OCI-LY1 (cell line): ENCODE data around the gene ATP7B.

Experiments used
- H2AFZ ChIP-seq: fragments of 200-600 bp; sonication (generic), shearing (Covaris generic); 2 replicates; pipeline ENCODE4 v1.6.0; 2014; ENCODE audit warnings: antibody characterized with exemption, mild to moderate bottlenecking, low read length
- H3F3A ChIP-seq: fragments of 200-600 bp; sonication (generic), shearing (Covaris generic); 2 replicates; pipeline ENCODE4 v1.6.0; 2014; ENCODE audit warnings: mild to moderate bottlenecking, antibody characterized with exemption, low read length, moderate library complexity; ENCODE audit not compliant: insufficient read depth
- H3K27ac ChIP-seq: fragments of 200-600 bp; sonication (generic); 2 replicates; pipeline ENCODE4 v1.5.1; 2014; ENCODE audit warnings: low read length, mixed run types, mild to moderate bottlenecking, low read depth; ENCODE audit not compliant: poor library complexity, severe bottlenecking
- H3K27me3 ChIP-seq: fragments of 200-600 bp; sonication (generic); 2 replicates; pipeline ENCODE4 v1.6.0; 2014; ENCODE audit warnings: antibody characterized with exemption, mild to moderate bottlenecking, low read length, moderate library complexity; ENCODE audit not compliant: insufficient read depth
- H3K36me3 ChIP-seq: fragments of 200-600 bp; sonication (generic); 2 replicates; pipeline ENCODE4 v1.6.1; 2014; ENCODE audit warnings: mild to moderate bottlenecking, antibody characterized with exemption, low read length, moderate library complexity, mixed read lengths; ENCODE audit not compliant: insufficient read depth
- H3K4me1 ChIP-seq: fragments of 200-600 bp; sonication (generic); 2 replicates; pipeline ENCODE4 v1.5.1; 2014; ENCODE audit warnings: mild to moderate bottlenecking, low read length, moderate library complexity; ENCODE audit not compliant: insufficient read depth, severe bottlenecking
- H3K4me2 ChIP-seq: fragments of 200-600 bp; sonication (generic), shearing (Covaris generic); 2 replicates; pipeline ENCODE4 v1.6.1; 2014; ENCODE audit warnings: low read length
- H3K4me3 ChIP-seq: fragments of 200-600 bp; sonication (generic); 2 replicates; pipeline ENCODE4 v1.5.1; 2014; ENCODE audit warnings: low read length, low read depth, mild to moderate bottlenecking, mixed read lengths; ENCODE audit not compliant: poor library complexity, severe bottlenecking
- H3K79me2 ChIP-seq: fragments of 200-600 bp; shearing (Covaris generic); 2 replicates; pipeline ENCODE4 v1.6.1; 2016; ENCODE audit warnings: mixed run types, low read length, mixed read lengths; ENCODE audit not compliant: insufficient read depth
- H3K9ac ChIP-seq: fragments of 200-600 bp; sonication (generic), shearing (Covaris generic); 2 replicates; pipeline ENCODE4 v1.6.1; 2014; ENCODE audit warnings: mild to moderate bottlenecking, low read length, mixed read lengths
- H3K9me2 ChIP-seq: fragments of 200-600 bp; sonication (generic), shearing (Covaris generic); 2 replicates; pipeline ENCODE4 v1.6.1; 2014; ENCODE audit warnings: low read depth, mild to moderate bottlenecking, low read length, mixed read lengths
- H3K9me3 ChIP-seq: fragments of 200-600 bp; shearing (Covaris generic); 2 replicates; pipeline ENCODE4 v1.6.1; 2014; ENCODE audit warnings: low read length, mixed read lengths
- H4K20me1 ChIP-seq: fragments of 200-600 bp; sonication (generic), shearing (Covaris generic); 2 replicates; pipeline ENCODE4 v1.6.0; 2016; ENCODE audit warnings: mild to moderate bottlenecking, low read length; ENCODE audit not compliant: insufficient read depth
- EZH2 ChIP-seq: fragments of 200-600 bp; sonication (generic), shearing (Covaris generic); IDR thresholded peaks from 2 replicates; pipeline ENCODE4 v1.8.0; 2017; ENCODE audit warnings: borderline replicate concordance, mixed run types, mild to moderate bottlenecking, antibody characterized with exemption, low read length, moderate library complexity, mixed read lengths
- TF ChIP-seq, protein P1 (sequence below): fragments of 200-600 bp; sonication (generic), shearing (Covaris generic); IDR thresholded peaks from 2 replicates; pipeline ENCODE4 v1.5.1; 2017; ENCODE audit warnings: mild to moderate bottlenecking, antibody characterized with exemption, low read length, moderate library complexity, mixed read lengths

ATP7B gene

DNA sequence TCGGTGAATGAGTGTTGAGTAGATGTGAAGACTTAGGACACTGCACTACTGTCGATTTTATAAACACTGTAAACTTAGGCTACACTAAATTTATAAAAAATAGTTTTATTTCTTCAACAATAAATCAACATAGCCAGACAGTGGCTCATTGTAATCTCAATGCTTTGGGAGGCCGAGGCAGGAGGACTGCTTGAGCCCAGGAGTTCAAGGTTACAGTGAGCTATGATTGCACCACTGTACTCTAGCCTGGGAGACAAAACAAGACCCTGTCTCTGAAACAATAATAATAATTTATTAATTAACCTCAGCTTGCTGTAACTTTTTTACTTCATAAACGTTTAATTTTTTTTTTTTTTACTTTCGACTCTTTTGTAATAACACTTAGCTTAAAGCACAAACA lies 34.4 kb downstream of the ATP7B start:
- Histone ChIP-seq H3K4me3 (no peak overlapping the region), H3K36me3 (no peaks in the 10 kb centered on the region), H2AFZ (no peak overlapping the region), H3F3A (no peaks in the 10 kb centered on the region), H3K4me1 (no peaks in the 10 kb centered on the region), H3K27ac (no peak overlapping the region), H3K27me3 (no peaks in the 10 kb centered on the region; the same call in 1 of the 2 replicates), H3K79me2 (no peaks in the 10 kb centered on the region), H3K4me2 (no peak overlapping the region), H3K9ac (no peak overlapping the region), H3K9me3 (no peaks in the 10 kb centered on the region), H3K9me2 (no peaks in the 10 kb centered on the region), H4K20me1 (no peaks in the 10 kb centered on the region)
- TF ChIP-seq EZH2: no peak
- TF ChIP-seq, protein P1, sequence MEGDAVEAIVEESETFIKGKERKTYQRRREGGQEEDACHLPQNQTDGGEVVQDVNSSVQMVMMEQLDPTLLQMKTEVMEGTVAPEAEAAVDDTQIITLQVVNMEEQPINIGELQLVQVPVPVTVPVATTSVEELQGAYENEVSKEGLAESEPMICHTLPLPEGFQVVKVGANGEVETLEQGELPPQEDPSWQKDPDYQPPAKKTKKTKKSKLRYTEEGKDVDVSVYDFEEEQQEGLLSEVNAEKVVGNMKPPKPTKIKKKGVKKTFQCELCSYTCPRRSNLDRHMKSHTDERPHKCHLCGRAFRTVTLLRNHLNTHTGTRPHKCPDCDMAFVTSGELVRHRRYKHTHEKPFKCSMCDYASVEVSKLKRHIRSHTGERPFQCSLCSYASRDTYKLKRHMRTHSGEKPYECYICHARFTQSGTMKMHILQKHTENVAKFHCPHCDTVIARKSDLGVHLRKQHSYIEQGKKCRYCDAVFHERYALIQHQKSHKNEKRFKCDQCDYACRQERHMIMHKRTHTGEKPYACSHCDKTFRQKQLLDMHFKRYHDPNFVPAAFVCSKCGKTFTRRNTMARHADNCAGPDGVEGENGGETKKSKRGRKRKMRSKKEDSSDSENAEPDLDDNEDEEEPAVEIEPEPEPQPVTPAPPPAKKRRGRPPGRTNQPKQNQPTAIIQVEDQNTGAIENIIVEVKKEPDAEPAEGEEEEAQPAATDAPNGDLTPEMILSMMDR: no peak

DNA sequence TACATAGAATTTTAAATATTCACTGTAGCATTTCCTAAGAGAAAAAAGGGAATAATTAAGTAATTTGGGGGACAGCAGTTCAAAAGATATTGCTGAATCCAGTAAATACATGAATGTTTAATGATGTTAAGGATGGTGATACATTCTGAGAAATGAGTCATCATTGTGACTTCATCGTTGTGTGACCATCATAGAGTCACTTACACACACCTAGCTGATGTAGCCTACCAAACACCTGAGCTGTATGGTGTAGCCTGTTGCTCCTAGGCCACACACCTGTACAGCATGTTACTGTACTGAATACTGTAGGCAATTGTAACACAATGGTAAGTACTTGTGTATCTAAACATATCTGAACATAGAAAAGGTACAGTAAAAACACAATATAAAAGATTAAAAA lies 34.8 kb downstream of the ATP7B start:
- Histone ChIP-seq H3K27ac (no peak overlapping the region), H3K27me3 (no peaks in the 10 kb centered on the region; the same call in 1 of the 2 replicates), H3K4me1 (no peaks in the 10 kb centered on the region), H3F3A (no peaks in the 10 kb centered on the region), H2AFZ (no peak overlapping the region), H3K9me3 (no peaks in the 10 kb centered on the region), H3K79me2 (no peaks in the 10 kb centered on the region), H3K4me3 (no peak overlapping the region), H3K9ac (no peak overlapping the region), H3K9me2 (no peaks in the 10 kb centered on the region), H3K36me3 (no peaks in the 10 kb centered on the region), H4K20me1 (no peaks in the 10 kb centered on the region), H3K4me2 (no peak overlapping the region)
- no peak for TF ChIP-seq EZH2
- TF ChIP-seq, protein P1: no peak

DNA sequence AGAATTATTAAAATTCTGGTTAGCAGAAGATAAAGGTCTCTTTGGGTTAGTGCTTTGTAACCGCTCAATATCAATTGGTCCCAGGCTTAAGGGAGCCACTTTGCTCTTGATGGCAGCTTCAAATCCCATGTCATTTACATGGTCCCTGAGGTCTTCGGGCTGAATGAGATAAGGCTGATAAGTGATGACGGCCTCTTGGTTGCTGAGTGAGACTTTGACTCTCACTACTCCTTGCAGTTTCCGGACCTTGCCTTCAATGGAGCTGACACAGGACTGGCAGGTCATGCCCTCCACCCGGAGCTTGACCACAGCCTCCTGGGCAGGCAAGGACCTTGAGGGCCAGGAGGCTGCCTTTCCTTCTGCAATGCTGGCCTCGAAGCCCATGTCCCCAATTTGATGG lies 36.8 kb downstream of the ATP7B start:
- no peaks in the 10 kb centered on the region for H3K9me3 ChIP-seq
- H3K79me2 ChIP-seq: no peaks in the 10 kb centered on the region
- H3F3A ChIP-seq: no peaks in the 10 kb centered on the region
- H3K4me2 ChIP-seq: no peak overlapping the region
- no peak overlapping the region for H3K9ac ChIP-seq
- H3K4me3 ChIP-seq: no peak overlapping the region
- H2AFZ ChIP-seq: no peak overlapping the region
- no peaks in the 10 kb centered on the region; the same call in 1 of the 2 replicates for H3K27me3 ChIP-seq
- H3K27ac ChIP-seq: no peak overlapping the region
- no peaks in the 10 kb centered on the region for H4K20me1 ChIP-seq
- TF ChIP-seq, protein P1: no peak
- no peak for TF ChIP-seq EZH2
- no peaks in the 10 kb centered on the region for H3K4me1 ChIP-seq
- no peaks in the 10 kb centered on the region for H3K36me3 ChIP-seq
- no peaks in the 10 kb centered on the region for H3K9me2 ChIP-seq
